MM.1S (cell line): Measurements from ENCODE around the gene XXYLT1.

Experiments used
- DNase-seq: peaks from one replicate; pipeline ENCODE4 v3.0.0-alpha.2; 2015
- H2AFZ ChIP-seq: fragments of 300-600 bp; sonication (generic); 2 replicates; pipeline ENCODE4 v1.6.0; 2016; ENCODE audit warnings: antibody characterized with exemption, low read length
- H3F3A ChIP-seq: fragments of 300-600 bp; sonication (generic); 2 replicates; pipeline ENCODE4 v1.6.1; 2016; ENCODE audit warnings: mild to moderate bottlenecking, antibody characterized with exemption, low read length, moderate library complexity, mixed read lengths; ENCODE audit not compliant: insufficient read depth
- H3K27ac ChIP-seq: fragments of 300-600 bp; sonication (generic); 2 replicates; pipeline ENCODE4 v1.5.1; 2016; ENCODE audit warnings: mild to moderate bottlenecking, low read length
- H3K27me3 ChIP-seq: fragments of 300-600 bp; sonication (generic); replicated peaks from 2 replicates; pipeline ENCODE4 v1.6.0; 2016; ENCODE audit warnings: low read length; ENCODE audit not compliant: insufficient read depth
- H3K36me3 ChIP-seq: fragments of 300-600 bp; sonication (generic); replicated peaks from 2 replicates; pipeline ENCODE4 v1.6.1; 2016; ENCODE audit warnings: mild to moderate bottlenecking, low read length, mixed read lengths; ENCODE audit not compliant: insufficient read depth
- H3K4me1 ChIP-seq: fragments of 300-600 bp; sonication (generic); 2 replicates; pipeline ENCODE4 v1.6.1; 2016; ENCODE audit warnings: low read length, mixed read lengths
- H3K4me2 ChIP-seq: fragments of 300-600 bp; sonication (generic); 2 replicates; pipeline ENCODE4 v1.6.0; 2016; ENCODE audit warnings: low read depth, low read length
- H3K4me3 ChIP-seq: fragments of 300-600 bp; sonication (generic); 2 replicates; pipeline ENCODE4 v1.5.1; 2016; ENCODE audit warnings: low read length, mixed read lengths
- H3K79me2 ChIP-seq: fragments of 300-600 bp; sonication (generic); 2 replicates; pipeline ENCODE4 v1.6.1; 2016; ENCODE audit warnings: mixed run types, low read length, mixed read lengths
- H3K9ac ChIP-seq: fragments of 300-600 bp; sonication (generic); 2 replicates; pipeline ENCODE4 v1.6.1; 2016; ENCODE audit warnings: low read length, mixed read lengths
- H3K9me2 ChIP-seq: fragments of 300-600 bp; sonication (generic); replicated peaks from 2 replicates; pipeline ENCODE4 v1.6.1; 2016; ENCODE audit warnings: mild to moderate bottlenecking, low read length, mixed read lengths; ENCODE audit not compliant: insufficient read depth
- H3K9me3 ChIP-seq: fragments of 300-600 bp; sonication (generic); replicated peaks from 2 replicates; pipeline ENCODE4 v1.6.1; 2016; ENCODE audit warnings: mild to moderate bottlenecking, low read length, mixed read lengths; ENCODE audit not compliant: insufficient read depth
- H4K20me1 ChIP-seq: fragments of 300-600 bp; sonication (generic); 2 replicates; pipeline ENCODE4 v1.6.1; 2016; ENCODE audit warnings: mild to moderate bottlenecking, low read length, moderate library complexity, mixed read lengths; ENCODE audit not compliant: insufficient read depth
- CTCF ChIP-seq: fragments of 300-600 bp; sonication (generic); IDR thresholded peaks from 2 replicates; pipeline ENCODE4 v1.5.1; 2016; ENCODE audit warnings: antibody characterized with exemption, low read length, mixed read lengths
- EZH2 ChIP-seq: fragments of 300-600 bp; sonication (generic); optimal IDR thresholded peaks from 2 replicates; pipeline ENCODE3; 2017; ENCODE audit warnings: low read depth, mild to moderate bottlenecking, antibody characterized with exemption, low read length, mixed read lengths
- EZH2phosphoT487 ChIP-seq: fragments of 300-600 bp; sonication (generic); IDR thresholded peaks from 2 replicates; pipeline ENCODE4 v1.6.1; 2018; ENCODE audit warnings: antibody characterized with exemption, low read length

Gene XXYLT1

DNA sequence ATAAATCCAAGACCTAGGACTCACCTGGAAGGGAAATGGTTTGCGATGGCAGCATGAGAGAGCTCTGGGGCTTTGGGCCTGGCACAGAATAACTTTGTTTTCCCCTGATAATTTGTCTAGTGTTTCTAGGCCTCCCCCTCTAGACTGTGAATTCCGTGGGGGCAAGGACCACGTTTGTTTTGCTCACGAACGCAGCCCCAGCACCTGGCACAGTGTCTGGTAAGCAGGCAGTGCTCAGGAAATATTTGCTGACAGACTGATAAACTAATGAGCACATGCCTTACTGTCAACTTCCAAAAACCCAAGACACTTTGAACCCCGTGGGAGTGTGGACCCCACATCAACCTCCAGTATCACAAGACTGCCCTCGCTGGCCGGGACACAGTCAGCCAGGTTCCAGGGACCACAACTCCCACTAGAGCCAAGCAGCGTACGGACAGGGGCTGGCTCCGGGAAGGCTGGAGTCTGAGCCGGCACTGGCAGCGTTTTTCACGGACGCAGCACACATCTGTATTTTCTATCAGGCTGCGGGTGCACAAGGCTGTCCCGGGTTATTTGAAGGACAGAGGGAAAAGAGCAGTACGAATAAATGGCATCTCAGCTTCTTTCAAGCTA is 146.5 kb downstream of the XXYLT1 start:
- Histone ChIP-seq H2AFZ (no peak overlapping the region), H3K4me2 (no peak overlapping the region), H3K9me3 (no peaks in the 10 kb centered on the region), H3K9ac (no peak overlapping the region), H3K27ac (no peak overlapping the region), H3K27me3 (no peaks in the 10 kb centered on the region), H3K4me3 (no peak overlapping the region), H3K9me2 (no peaks in the 10 kb centered on the region), H3F3A (no peaks in the 10 kb centered on the region), H3K36me3 (no peaks in the 10 kb centered on the region), H3K79me2 (no peaks in the 10 kb centered on the region), H4K20me1 (no peaks in the 10 kb centered on the region), H3K4me1 (peaks cover 8% of the 10 kb centered on the region; the same call in 1 of the 2 replicates)
- no peak for TF ChIP-seq EZH2phosphoT487
- no peak for TF ChIP-seq CTCF
- TF ChIP-seq EZH2 = no peak
- DNase-seq = no peak

- Histone ChIP-seq H3K4me3 (no peak overlapping the region), H3K4me1 (peaks cover 4% of the 10 kb centered on the region; the same call in 1 of the 2 replicates), H3K79me2 (no peaks in the 10 kb centered on the region), H3K27me3 (no peaks in the 10 kb centered on the region), H3K9me2 (no peaks in the 10 kb centered on the region), H3K27ac (no peak overlapping the region), H3F3A (no peaks in the 10 kb centered on the region), H3K9ac (no peak overlapping the region), H4K20me1 (no peaks in the 10 kb centered on the region), H3K9me3 (no peaks in the 10 kb centered on the region), H3K4me2 (no peak overlapping the region), H2AFZ (no peak overlapping the region), H3K36me3 (no peaks in the 10 kb centered on the region)
- no peak for TF ChIP-seq CTCF
- no peak for DNase-seq
Measured at GRCh38 chr3:195123281-195123691, 147.7 kb downstream of the XXYLT1 start.

DNA sequence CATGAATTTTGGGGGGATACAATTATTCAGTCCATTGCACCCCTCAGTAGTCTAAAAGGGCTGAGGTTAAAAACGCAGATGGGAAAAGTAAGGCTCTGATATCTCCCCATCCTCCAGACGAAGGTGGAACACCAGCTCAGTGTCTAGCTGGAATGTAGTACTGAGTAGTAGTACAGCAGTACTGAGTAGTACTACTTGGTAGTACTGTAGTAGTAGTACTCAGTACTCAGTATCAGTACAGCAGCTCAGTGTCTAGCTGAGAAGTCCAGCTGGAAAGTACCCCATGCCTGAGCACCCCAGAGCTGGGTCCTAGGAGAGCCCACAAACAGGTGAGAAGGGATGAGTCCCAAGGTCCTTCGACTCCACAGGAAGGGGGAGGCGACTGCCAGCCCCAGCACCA is 148.7 kb downstream of the XXYLT1 start:
- Histone ChIP-seq H3K27ac (no peak overlapping the region), H3K27me3 (no peaks in the 10 kb centered on the region), H3K4me1 (no peaks in the 10 kb centered on the region), H4K20me1 (no peaks in the 10 kb centered on the region), H3K79me2 (no peaks in the 10 kb centered on the region), H3K4me2 (no peak overlapping the region), H3F3A (no peaks in the 10 kb centered on the region), H2AFZ (no peak overlapping the region), H3K36me3 (no peaks in the 10 kb centered on the region), H3K4me3 (no peak overlapping the region), H3K9me3 (no peaks in the 10 kb centered on the region), H3K9me2 (no peaks in the 10 kb centered on the region), H3K9ac (no peak overlapping the region)
- TF ChIP-seq EZH2phosphoT487 (no peak), EZH2 (no peak), CTCF (no peak)
- no peak for DNase-seq
